SKM-1 (cell line): ENCODE results near the gene SCN4B.

Source experiments
- DNase-seq: peaks from one replicate; lab custom pipeline; 2025; ENCODE audit not compliant: unreplicated experiment; lab: John Stamatoyannopoulos, UW

The SCN4B gene

GRCh38 chr11:118153516-118153915 lies 893 bp upstream of the SCN4B start:
- DNase-seq = no peak

DNA sequence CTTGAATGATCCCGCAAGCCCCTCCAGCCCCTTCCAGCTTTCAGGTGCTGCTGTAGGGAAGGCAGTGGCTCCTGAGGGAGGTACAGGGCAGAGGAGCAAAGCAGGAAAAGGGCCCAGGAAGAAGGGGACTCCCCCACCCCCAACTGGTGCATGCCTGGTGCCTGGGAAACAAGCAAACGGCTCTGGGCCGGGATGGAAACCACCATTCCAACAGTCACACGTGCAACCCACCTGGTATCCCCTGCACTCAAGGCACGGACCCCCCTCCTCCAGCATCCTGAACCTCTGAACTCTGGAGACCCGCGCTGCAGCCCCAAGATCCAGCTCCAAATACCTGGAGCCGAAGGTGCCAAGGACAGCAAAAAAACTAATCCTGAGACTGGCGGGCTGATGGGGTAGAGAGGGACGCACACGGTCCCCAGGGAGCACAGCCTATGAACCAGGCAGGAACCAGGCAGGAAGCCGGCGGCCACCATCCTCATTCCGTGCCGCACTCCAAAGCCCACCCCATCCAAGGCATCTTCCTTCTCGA lies 537 bp downstream of the SCN4B start:
- DNase-seq = no peak

GRCh38 chr11:118151431-118151830 lies 1.2 kb downstream of the SCN4B start:
- no peak for DNase-seq

DNA sequence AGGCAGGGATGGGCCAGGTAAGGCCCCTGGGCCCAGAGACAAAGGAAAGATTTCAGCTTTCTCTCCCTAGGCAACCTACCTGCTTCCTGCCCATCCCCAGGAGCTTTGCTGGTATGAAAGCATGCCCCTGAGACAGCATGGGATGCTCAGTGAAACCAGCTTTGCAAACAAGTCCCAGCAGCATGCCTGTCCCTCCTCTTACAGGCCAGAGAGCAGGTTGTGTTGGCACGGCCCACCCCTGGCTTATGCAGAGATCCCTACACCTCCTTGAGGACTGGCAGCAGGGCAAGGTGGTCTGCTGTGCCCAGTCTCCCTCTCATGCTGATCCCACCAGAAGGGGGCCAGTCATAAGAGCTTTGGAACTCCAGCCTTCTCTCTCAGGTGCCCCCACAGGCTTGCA lies 3.1 kb downstream of the SCN4B start:
- no peak for DNase-seq

- no peak for DNase-seq
These were observed 3.8 kb downstream of the SCN4B start for GRCh38 chr11:118148856-118149255.

DNA sequence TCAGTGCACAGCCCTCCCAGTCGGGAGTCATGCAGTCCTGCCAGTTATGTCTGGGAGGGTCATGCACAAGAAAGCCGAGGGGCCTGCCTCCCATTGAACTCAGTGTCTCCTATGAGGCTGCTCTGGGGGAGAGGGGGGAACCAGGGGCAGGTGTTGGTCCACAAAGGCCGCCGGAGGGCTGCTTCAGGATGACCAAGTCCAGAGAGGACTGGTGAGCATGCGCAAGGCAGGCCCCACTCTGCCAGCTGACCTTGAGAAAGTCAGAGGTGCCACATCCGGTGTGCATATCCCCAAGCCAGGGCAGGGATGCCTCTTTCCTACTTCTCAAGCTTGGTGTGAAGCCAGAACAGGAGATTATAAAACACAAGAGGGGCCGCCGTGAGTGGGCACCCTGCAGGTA lies 4.4 kb downstream of the SCN4B start:
- no peak for DNase-seq

- DNase-seq = no peak
These were observed 5.1 kb downstream of the SCN4B start for GRCh38 chr11:118147502-118147901.

DNA sequence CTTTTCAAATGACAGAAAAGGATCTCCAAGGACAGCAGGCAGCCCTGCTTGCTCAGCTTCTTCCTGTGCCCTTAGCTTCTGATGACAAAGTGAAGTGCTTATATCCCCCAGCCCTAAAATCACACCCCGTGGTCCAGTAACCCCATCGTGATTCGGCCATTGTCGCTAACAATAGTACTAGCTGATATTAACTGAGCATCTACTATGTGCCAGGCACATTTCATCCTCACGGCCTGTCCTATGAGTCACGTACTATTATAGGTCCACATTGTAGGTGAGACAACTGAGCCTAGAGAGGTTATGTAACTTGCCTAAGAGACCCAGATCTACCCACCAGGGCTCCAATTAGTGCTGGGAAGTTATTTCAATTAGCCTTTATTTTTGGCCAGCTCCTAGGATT lies 6.1 kb downstream of the SCN4B start:
- DNase-seq = no peak

GRCh38 chr11:118145285-118146227 lies 7.1 kb downstream of the SCN4B start:
- DNase-seq = peak; percentile 59

- no peak for DNase-seq
These were observed 8.0 kb downstream of the SCN4B start for GRCh38 chr11:118144301-118145268.

DNA sequence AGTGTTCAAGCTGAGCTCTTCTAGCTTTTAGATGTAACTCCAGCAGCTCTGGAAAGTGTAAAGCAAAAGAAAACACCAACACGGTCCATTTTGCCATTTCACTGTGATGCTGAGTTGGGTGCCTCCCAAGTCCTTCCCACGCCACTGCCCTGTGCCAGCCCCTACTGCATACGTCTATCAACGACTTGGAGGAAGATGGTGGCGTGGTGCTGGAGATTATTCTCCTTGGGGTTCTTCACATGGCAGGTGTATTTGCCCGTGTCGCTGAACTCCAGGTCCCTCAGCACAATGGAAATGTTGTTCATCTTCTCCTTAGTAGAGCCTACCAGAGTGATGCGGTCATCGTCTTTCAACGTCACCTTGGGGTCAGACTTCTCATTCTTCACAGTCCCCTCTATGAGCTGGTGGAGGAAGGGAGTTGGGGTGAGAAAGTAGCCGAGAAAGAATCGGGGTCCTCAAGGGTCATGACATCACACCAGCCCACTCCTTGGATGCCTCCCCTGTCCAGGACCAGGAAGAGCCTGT lies 8.9 kb downstream of the SCN4B start:
- DNase-seq = no peak

DNA sequence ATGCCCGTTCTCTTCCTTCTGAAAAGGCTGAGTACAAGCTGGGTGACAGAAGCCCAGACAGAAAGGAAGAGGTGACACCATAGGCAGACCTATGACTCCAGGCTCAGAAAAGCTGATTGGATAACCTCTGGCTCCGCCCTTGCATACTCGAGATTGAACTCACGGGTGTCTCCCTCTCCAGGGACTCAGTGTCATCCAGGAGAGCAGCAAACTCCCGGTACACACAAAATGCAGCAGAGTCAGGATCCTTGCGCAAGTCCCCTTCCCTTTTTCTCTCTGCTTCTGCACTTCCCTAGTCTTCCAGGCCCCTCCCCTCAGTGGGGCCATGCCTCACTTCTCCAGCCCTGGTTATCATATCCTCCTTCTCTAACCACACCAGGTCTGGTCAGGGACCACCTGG lies 9.8 kb downstream of the SCN4B start:
- peak; percentile 92 for DNase-seq

- no peak for DNase-seq
These were observed 10.5 kb downstream of the SCN4B start for GRCh38 chr11:118142081-118142480.

GRCh38 chr11:118139578-118139977 lies 13.0 kb downstream of the SCN4B start:
- DNase-seq = no peak

DNA sequence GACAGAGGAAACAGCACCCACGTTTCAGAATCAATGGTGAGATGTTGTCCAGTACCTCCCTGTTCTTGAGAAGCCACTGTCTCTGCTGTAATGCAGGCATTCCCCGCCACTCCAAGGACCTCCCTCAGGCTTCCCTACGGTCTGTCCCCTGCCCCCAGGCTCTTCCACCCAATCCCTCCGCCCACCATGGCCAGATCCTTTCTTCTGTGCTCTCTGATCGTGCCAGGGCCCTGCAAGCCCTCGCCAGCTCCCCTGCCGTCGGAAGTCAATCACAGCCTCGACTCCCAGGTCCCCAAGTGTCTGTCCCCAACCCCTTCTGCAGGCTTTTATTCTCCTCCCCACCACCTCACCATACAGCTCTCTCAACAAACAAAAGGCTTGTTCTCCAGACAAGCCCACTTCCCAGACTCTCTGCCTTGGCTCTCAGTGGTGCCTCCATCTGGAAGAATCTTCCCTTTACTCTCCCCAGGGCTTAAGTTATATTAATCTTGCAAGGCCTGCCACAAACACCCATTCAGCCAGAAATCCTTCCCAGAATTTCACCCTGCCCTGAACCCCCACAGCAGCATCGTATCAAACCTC lies 13.7 kb downstream of the SCN4B start:
- DNase-seq = no peak

GRCh38 chr11:118136801-118137200 lies 15.8 kb downstream of the SCN4B start:
- DNase-seq = no peak

DNA sequence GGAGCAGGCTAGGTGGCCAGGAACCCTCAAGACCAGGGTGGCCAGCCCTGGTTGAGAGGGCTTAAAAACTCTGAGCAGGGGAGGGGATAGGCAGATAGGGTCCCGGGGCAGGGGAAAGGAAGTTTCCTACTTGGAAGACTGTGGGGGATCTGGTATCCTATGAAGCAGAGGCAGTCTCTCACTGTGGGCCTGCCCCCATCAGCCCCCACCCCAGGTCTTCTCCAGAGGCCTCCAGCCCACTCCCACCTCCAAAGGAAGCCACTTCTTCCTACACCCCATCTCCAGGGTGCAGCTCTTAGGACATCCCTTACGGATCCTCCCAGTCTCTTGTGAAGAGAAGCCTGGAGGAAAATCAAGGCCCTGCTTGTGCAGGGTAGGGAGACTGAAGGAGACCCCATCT lies 16.3 kb downstream of the SCN4B start:
- no peak for DNase-seq

DNA sequence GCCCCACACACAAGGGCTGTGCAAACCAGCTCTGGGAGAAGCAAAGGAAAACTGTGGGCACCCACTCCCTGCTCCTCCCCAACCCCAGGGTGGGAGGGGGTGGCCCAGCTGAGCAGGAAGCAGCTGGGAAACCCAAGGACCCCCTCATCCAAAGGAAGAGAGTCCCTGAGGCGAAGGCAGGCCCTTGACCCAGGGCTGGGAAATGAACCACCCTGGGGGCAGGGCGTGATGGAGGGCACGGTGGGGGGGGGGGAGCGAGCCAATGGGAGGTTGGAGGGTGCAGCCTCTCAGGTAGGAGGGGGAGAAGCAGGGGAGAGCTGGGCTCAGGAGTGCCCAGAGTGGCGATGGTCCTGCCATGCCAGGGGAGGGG lies 16.8 kb downstream of the SCN4B start:
- no peak for DNase-seq

DNA sequence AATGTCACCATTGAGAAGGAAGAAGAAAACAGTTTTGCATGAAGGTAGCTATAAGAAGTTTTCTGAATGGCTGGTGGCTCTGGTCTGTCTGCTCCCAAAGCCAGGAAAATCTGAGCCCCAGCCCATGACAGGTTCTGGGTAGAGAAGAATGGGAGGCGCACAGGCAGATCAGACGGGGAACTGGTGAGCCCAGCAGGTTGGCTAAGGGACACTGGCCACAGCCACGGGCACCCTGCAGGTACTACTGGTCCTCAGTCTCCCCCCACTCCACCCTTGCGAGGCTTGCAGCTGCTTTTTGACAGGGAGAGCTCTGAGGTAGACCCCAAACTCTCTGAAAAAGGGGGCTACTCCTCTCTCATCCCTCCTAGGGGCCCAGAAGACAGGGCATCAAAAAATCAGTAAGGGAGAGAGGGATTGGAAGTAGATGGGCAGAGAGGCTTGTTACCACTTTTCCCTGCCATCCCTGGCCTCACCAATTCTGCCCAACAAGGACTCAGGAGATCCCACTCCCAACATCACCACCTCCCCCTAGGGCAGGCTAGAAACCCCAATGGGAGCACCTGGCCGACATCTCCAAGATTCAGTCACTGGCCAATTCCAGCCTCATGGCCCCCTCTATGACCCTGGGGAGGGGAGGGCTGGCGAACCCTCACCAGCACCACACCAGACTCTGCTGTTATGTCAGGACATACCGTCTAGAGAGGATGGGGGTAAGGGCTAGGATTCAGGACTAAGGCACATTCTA lies 17.4 kb downstream of the SCN4B start:
- no peak for DNase-seq

GRCh38 chr11:118133816-118134215 lies 18.8 kb downstream of the SCN4B start:
- no peak for DNase-seq
